ENCODE data around the gene RABAC1.

RABAC1 gene

DNA sequence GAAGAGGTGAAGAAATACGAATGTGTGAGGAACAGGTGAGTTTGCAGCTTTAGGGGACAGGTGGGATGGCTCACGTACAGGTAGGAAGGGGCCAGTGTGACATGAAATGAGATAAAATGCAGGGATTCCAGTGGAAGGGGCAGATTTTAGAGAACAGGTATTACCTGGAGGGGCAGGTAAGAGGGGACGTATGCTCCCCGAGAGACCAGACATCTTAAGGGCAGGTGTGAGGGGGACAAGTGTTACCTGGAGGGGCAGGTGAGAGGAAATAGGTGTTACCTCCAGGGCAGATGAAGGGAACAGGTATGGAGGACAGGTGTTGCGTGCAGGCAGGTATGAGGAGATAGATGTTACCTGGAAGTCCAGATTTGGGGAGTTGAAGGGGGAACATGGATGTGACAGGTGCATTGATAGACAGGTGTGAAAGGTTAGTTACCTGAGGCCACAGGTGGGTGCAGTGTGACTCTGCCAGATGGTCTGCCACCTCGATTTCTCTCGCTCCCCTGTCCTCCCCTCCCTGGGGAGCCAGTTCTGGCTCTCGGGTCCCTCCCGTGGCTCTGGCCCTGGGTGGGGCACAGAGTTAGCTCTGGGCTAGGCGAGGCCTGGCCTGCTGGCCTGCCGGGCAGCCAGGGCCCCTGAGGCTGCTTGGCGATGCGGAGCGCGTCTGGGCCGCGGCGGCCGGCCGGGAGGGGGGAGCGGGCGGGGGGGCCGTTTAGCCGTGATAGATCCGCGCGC lies 32.9 kb downstream of the RABAC1 start:
- TF ChIP-seq, protein P1, sequence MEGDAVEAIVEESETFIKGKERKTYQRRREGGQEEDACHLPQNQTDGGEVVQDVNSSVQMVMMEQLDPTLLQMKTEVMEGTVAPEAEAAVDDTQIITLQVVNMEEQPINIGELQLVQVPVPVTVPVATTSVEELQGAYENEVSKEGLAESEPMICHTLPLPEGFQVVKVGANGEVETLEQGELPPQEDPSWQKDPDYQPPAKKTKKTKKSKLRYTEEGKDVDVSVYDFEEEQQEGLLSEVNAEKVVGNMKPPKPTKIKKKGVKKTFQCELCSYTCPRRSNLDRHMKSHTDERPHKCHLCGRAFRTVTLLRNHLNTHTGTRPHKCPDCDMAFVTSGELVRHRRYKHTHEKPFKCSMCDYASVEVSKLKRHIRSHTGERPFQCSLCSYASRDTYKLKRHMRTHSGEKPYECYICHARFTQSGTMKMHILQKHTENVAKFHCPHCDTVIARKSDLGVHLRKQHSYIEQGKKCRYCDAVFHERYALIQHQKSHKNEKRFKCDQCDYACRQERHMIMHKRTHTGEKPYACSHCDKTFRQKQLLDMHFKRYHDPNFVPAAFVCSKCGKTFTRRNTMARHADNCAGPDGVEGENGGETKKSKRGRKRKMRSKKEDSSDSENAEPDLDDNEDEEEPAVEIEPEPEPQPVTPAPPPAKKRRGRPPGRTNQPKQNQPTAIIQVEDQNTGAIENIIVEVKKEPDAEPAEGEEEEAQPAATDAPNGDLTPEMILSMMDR (IDR thresholded peaks at IDR 0.05): no peak
- Mint-ChIP-seq H3K27ac (no peak overlapping the region), H3K27me3 (ENCODE audit: low read depth, poor library complexity) (no peaks in the 10 kb centered on the region), H3K4me3 (no peak overlapping the region), H3K9me3 (no peaks in the 10 kb centered on the region), H3K4me1 (peaks cover 41% of the 10 kb centered on the region), H3K36me3 (ENCODE audit: low read depth) (no peaks in the 10 kb centered on the region)
- no peak for DNase-seq

- Mint-ChIP-seq H3K36me3 (ENCODE audit: low read depth) (no peaks in the 10 kb centered on the region), H3K9me3 (no peaks in the 10 kb centered on the region), H3K27ac (no peak overlapping the region), H3K4me3 (no peak overlapping the region), H3K27me3 (ENCODE audit: low read depth, poor library complexity) (no peaks in the 10 kb centered on the region), H3K4me1 (peaks cover 35% of the 10 kb centered on the region)
- TF ChIP-seq, protein P1 (IDR thresholded peaks at IDR 0.05): no peak
- DNase-seq: no peak
Measured at GRCh38 chr19:41925208-41926003, 33.7 kb downstream of the RABAC1 start.

GRCh38 chr19:41924151-41925145 lies 34.7 kb downstream of the RABAC1 start:
- Mint-ChIP-seq H3K4me3 (no peak overlapping the region), H3K9me3 (no peaks in the 10 kb centered on the region), H3K36me3 (ENCODE audit: low read depth) (no peaks in the 10 kb centered on the region), H3K27me3 (ENCODE audit: low read depth, poor library complexity) (no peaks in the 10 kb centered on the region), H3K27ac (no peak overlapping the region), H3K4me1 (peaks cover 27% of the 10 kb centered on the region)
- TF ChIP-seq, protein P1 (IDR thresholded peaks at IDR 0.05): no peak
- DNase-seq: no peak

DNA sequence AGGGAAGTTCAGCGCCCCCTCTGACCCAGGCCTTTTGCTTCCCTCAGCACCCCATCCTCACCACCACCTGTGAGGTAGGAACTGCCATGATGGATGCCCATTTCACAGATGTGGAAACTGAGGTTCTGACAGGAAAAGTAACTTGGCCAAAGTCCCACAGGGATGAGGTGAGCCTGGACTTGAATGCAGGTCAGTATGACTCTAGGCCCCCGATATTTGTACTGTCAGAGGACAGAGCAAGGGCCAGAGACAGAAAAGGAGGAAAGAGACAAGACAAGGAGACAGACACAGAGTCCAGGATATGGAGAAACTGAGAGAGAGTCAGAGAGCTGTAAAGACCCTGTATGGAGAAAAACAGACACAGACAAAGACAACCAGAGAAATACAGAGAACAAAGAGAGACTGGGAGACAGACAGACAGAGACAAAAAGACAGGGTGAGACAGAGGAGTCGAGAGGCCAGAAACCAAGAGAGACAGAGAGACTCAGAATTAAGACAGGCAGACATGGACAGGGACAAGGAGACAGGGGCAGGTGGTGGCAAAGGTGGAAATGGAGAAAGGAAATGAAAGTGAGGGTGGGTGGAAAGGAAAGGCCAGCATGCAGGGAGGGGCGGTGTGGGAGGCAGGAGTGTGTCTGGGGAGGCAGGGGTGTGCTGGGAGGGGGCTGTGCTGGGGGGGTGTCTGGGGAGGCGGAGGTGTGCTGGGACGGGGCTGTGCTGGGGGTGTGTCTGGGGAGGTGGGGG lies 35.9 kb downstream of the RABAC1 start:
- H3K4me3 Mint-ChIP-seq: no peak overlapping the region
- DNase-seq: no peak
- H3K4me1 Mint-ChIP-seq: peaks cover 18% of the 10 kb centered on the region
- TF ChIP-seq, protein P1 (IDR thresholded peaks at IDR 0.05): no peak
- no peak overlapping the region for H3K27ac Mint-ChIP-seq
- H3K36me3 Mint-ChIP-seq (ENCODE audit: low read depth): no peaks in the 10 kb centered on the region
- H3K27me3 Mint-ChIP-seq (ENCODE audit: low read depth, poor library complexity): no peaks in the 10 kb centered on the region
- no peaks in the 10 kb centered on the region for H3K9me3 Mint-ChIP-seq

DNA sequence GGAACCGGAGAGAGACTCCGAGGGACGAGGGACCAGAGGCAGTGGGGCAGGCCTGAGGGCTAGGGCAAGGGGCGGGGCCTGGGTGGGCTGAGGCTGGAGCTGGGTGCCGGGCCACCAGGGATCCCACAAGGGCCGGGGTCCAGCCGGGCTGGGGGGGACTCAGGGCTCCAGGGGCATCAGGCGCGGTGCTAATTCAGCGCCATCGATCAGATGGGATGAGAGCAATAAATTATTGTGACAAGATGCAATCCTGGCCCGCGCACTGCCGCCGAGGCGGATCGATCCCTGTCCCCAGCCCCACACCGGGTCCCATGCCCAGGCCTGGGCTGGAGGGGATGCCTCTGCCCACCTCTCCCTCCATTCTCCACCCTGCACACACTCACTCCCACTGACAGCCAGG lies 36.5 kb downstream of the RABAC1 start:
- TF ChIP-seq, protein P1 (IDR thresholded peaks at IDR 0.05): no peak
- Mint-ChIP-seq H3K4me3 (no peak overlapping the region), H3K27ac (no peak overlapping the region), H3K4me1 (peaks cover 18% of the 10 kb centered on the region), H3K36me3 (ENCODE audit: low read depth) (no peaks in the 10 kb centered on the region), H3K9me3 (no peaks in the 10 kb centered on the region), H3K27me3 (ENCODE audit: low read depth, poor library complexity) (no peaks in the 10 kb centered on the region)
- no peak for DNase-seq

Measured in nephron progenitor cell (in vitro differentiated cells).